Measurements from ENCODE around the gene THAP12.
"Not testable (repeated sequence)": the region's sequence is repeated elsewhere in the genome, so short reads cannot be mapped to it uniquely, and the experiment has no call there.

Gene THAP12, protein sequence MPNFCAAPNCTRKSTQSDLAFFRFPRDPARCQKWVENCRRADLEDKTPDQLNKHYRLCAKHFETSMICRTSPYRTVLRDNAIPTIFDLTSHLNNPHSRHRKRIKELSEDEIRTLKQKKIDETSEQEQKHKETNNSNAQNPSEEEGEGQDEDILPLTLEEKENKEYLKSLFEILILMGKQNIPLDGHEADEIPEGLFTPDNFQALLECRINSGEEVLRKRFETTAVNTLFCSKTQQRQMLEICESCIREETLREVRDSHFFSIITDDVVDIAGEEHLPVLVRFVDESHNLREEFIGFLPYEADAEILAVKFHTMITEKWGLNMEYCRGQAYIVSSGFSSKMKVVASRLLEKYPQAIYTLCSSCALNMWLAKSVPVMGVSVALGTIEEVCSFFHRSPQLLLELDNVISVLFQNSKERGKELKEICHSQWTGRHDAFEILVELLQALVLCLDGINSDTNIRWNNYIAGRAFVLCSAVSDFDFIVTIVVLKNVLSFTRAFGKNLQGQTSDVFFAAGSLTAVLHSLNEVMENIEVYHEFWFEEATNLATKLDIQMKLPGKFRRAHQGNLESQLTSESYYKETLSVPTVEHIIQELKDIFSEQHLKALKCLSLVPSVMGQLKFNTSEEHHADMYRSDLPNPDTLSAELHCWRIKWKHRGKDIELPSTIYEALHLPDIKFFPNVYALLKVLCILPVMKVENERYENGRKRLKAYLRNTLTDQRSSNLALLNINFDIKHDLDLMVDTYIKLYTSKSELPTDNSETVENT

GRCh38 chr11:76380977-76381719 lies at the start of gene THAP12, which contains the start of gene GVQW3:
Gene THAP12 (minus strand): TSS chr11:76381132. CDS start chr11:76380836, 296 bp downstream.
Gene GVQW3 (plus strand): TSS chr11:76381323. CDS start chr11:76381829, 506 bp downstream.
- peak; percentile 98 for DNase-seq (ENCODE audit: low spot score)

- no peak for DNase-seq (ENCODE audit: low spot score)
These were observed 45.7 kb upstream of the THAP12 start for GRCh38 chr11:76426660-76427059.

DNA sequence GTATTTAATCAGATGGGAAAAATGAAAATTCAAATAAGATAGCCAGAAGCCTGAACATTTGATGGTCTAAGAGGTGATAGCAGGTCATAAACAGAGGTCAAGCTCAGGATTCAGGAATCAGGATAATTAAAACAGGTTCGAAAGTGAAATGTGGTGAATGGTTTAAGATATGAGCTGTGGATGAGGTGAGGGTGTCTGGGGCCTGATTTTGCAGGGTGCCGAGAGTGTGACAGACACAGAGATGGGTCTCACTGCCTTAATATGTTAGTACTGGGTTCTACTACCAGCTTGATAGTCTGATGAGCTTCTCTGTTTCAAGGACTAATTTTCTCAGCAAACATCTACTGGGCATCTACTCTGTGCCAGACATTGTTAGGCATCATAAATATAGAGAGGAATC lies 44.0 kb upstream of the THAP12 start:
- DNase-seq (ENCODE audit: low spot score) = no peak

- DNase-seq (ENCODE audit: low spot score) = peak; percentile 43
These were observed 43.4 kb upstream of the THAP12 start for GRCh38 chr11:76424379-76424778.

GRCh38 chr11:76419896-76420295 lies 39.0 kb upstream of the THAP12 start:
- DNase-seq (ENCODE audit: low spot score) = no peak

GRCh38 chr11:76415073-76415472 lies 34.1 kb upstream of the THAP12 start:
- no peak for DNase-seq (ENCODE audit: low spot score)

DNA sequence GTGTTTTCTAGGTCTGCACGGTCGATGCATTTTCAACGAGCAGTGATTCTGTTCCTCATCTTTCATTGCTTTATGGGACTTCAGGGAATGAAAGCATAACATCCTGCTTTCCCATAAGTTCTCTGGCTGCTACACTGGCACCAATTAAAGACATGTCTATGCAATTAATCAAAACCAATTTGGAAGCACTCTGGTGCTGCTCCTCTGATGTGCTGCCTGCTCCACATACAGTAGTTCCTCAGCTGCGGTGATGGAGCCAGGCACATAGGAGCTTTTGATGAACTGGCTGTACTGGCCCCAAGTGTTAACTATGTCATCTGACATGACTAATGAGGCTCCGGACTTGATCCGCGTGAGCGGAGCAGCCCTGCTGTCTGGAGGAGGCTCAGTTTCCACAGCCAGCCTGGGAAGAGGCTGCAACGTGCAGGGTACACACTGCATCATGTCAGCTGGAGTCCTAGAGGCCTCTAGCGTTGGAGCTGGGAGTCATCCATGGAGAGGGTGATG lies 30.0 kb upstream of the THAP12 start:
- no peak for DNase-seq (ENCODE audit: low spot score)

DNA sequence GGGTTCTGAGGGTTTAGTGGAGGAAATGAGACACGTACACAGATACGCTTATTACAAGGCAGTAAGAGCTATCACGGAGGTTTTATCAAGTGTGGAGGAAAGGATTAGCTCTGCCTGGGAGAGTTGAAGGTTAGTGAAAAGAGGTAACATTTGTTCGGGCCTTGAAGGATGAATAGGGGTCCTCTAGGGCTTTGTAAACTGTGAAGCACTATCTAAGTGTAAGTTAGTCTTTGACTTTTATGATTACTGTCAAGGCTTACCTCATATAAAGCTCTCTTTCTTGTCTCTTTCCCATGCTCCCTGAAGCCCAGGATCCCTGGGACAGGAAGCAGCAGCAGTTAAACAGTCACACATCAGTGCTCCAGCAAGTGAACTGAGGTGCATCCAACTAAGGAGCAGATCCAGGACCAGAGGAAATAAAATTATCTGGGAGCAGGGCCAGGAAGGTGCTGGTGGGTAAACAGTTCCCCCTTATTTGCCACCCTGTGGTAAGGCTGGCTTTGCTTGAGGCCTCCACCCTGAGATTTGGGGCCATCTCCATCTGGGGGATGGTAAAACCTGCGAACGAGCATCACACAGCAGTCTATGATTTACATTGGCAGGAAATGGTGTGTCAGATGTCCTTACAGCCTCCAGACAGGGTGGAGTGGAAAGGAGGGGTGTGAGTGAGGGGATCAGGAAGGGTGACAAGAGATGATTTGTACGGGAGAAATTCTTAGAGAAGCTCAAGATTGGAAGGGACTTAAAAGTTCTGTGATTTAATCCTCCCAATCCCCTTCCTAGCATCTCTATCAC lies 27.4 kb upstream of the THAP12 start:
- DNase-seq (ENCODE audit: low spot score) = no peak

DNA sequence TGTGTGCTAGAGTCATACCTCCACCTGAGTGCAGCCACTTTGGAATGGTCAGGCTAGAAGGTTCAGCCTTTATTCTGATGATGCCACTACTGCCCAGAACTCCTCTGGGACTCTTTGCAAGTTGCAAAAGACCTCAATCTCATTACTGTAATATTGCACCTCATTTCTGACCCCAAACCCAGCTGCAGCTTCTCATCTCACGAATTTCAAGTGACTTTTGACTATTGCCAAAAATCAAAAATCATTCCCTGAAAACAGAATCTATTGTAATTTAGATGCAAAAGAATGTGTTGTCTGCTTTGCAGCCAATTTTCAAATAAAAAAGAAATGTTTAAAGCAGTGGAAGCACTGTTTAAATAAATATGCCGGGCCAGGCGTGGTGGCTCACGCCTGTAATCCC lies 25.4 kb upstream of the THAP12 start:
- no peak for DNase-seq (ENCODE audit: low spot score)

DNA sequence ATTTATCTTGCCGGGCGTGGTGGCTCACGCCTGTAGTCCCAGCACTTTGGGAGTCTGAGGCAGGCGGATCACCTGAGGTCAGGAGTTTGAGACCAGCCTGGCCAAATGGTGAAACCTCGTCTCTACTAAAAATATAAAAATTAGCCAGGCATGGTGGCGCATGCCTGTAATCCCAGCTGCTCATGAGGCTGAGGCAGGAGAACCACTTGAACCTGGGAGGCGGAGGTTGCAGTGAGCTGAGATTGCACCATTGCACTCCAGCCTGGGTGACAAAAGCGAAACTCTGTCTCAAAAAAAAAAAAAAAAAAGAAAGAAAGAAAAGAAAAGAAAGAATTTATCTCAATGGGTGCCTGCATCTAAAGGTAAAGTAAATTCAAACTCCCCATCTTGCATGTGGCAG lies 20.6 kb upstream of the THAP12 start:
- DNase-seq (ENCODE audit: low spot score) = not testable (repeated sequence)

GRCh38 chr11:76400967-76401366 lies 20.0 kb upstream of the THAP12 start:
- no peak for DNase-seq (ENCODE audit: low spot score)

DNA sequence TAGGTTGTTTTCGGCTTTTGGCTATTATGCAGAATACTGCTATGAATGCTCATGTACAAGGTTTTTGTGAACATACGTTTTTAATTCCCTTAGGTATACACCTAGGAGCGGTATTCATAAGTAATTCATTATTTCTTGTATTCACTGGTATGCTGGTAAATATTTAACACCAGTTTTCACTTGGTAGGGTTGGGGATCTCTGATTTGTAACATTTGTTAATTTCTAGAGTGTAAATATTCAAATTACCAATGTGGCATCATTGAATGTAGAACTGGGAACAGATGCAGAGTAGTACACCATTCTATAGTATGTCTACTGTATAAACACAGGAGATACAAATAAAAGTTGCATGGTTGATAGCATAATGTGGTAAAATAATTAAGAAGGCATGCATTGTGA lies 16.5 kb upstream of the THAP12 start:
- DNase-seq (ENCODE audit: low spot score) = no peak

DNA sequence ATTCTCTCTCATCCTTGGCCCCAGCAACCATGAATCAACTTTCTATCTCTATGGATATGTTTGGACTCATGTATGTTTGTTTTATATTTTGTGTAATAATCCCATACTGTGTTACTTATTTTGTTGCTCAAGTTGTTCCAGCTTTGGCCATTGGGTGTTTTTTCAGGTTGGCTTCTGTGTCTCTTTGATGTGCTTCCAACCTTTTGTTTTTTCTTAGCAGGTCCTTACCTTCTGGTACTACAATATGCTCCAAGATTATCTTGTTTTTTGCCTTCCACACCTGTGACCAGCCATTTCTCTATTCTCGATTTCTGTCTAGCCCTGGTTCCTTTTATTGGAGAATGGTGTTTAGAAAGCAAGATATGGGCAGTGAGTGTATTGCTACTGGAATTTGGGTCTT lies 14.4 kb upstream of the THAP12 start:
- no peak for DNase-seq (ENCODE audit: low spot score)

GRCh38 chr11:76394411-76394810 lies 13.5 kb upstream of the THAP12 start:
- DNase-seq (ENCODE audit: low spot score) = no peak

GRCh38 chr11:76392870-76393269 lies 11.9 kb upstream of the THAP12 start:
- DNase-seq (ENCODE audit: low spot score) = no peak

- no peak for DNase-seq (ENCODE audit: low spot score)
These were observed 11.0 kb upstream of the THAP12 start for GRCh38 chr11:76391811-76392475.

DNA sequence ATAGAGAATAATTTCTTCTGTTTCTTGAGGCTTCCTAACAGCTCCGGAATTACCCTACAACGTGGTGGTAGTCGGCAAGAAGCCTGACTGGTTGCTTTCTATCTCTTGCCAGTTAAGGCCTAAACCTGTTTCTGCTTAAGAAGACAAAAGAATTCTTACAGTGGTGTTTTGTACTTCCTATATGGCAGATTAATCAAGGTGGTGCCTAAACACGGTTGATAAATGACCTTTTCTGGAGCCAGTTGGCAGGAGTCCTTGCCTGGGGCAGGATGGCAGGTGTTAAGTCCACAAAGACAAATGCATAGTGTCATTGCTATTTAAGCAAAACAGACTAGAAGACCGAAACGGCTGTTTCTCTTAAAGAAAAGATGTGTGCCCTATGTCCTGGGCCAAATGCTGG lies 10.1 kb upstream of the THAP12 start:
- no peak for DNase-seq (ENCODE audit: low spot score)

GRCh38 chr11:76388408-76388807 lies 7.5 kb upstream of the THAP12 start:
- DNase-seq (ENCODE audit: low spot score) = no peak

GRCh38 chr11:76385903-76386302 lies 5.0 kb upstream of the THAP12 start:
- no peak for DNase-seq (ENCODE audit: low spot score)

GRCh38 chr11:76382209-76382608 lies 1.3 kb upstream of the THAP12 start:
- no peak for DNase-seq (ENCODE audit: low spot score)

All from activated CD4-positive, alpha-beta T cell treated with anti-CD3 and anti-CD28 coated beads, Interleukin-2, Interleukin-4, amounts not matched to agents 100 ng/mL and 50 ng/mL, durations not matched to agents 16 hours and 8 hours (primary cell).